Measurements from ENCODE around the gene MICALL2. TPM values are rescaled to one million over a fixed set of nuclear protein-coding genes. Genes with fewer than 3 reads are reported as not detected.

The MICALL2 gene
- total and polyA plus RNA-seq, 4 donors = 2.9 to 16.3 (median 7.6) TPM

DNA sequence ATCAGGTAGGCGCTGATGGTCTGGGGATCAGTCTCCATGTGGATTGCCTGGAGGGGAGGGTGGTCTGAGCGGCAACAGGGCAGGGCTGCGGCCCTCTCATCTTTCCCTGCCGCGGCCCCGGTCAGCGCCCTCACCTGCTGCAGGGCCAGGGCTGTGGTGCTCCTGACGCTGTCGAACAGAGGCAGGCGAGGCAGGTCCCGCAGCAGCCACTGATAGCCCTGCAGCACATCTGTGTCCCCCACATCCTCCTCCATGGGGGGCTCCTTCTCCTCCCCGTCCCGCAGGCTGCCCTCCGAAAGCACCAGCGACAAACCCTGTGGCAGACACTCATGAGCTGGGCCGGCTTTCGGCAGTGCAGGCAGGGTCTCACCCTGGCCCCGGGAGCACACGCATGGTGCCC is 25.9 kb upstream of the MICALL2 start:
- no peak for TF ChIP-seq TAF1 (conservative IDR thresholded peaks at IDR 0.05)
- TF ChIP-seq, protein P1, sequence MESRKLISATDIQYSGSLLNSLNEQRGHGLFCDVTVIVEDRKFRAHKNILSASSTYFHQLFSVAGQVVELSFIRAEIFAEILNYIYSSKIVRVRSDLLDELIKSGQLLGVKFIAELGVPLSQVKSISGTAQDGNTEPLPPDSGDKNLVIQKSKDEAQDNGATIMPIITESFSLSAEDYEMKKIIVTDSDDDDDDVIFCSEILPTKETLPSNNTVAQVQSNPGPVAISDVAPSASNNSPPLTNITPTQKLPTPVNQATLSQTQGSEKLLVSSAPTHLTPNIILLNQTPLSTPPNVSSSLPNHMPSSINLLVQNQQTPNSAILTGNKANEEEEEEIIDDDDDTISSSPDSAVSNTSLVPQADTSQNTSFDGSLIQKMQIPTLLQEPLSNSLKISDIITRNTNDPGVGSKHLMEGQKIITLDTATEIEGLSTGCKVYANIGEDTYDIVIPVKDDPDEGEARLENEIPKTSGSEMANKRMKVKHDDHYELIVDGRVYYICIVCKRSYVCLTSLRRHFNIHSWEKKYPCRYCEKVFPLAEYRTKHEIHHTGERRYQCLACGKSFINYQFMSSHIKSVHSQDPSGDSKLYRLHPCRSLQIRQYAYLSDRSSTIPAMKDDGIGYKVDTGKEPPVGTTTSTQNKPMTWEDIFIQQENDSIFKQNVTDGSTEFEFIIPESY (IDR thresholded peaks at IDR 0.05) = no peak
- TF ChIP-seq GABPA (IDR thresholded peaks at IDR 0.05 in 1 of 2, conservative IDR thresholded peaks at IDR 0.05 in 1 of 2) = no peak
- TF ChIP-seq FOXA1 (IDR thresholded peaks at IDR 0.05) = no peak
- WGBS = 97% methylated on average over 19 of the region's 19 CpGs

DNA sequence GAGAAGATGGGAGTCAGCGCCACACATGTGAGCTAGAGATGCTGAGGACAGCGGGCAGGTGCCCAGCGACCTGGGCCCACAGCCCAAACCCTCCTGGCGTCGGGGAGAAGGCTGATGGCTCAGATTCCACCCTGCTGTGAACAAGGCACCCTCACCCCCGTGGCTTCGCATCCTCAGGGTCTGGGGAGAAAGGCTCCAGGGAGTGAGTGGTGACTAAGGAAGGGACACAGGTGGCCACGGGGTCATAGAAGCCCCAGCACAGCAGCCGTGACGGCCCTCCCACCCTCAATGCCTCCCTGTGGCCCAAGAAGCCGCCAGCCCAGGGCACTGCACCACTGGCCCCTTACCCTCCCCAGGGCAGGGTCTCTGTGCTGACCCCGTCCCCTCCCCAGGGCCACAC is 25.3 kb upstream of the MICALL2 start:
- Histone ChIP-seq H3K27ac (ENCODE audit: low read depth in 1 of 2, low read length in 2 of 2) (no peak overlapping the region), H3K9ac (ENCODE audit: low read depth in 1 of 2, low read length in 2 of 2) (no peak overlapping the region), H3K4me3 (ENCODE audit: low read depth in 1 of 3, low read length in 3 of 3) (no peak overlapping the region), H3K27me3 (ENCODE audit: control insufficient read depth in 4 of 4, insufficient read depth in 4 of 4, low read length in 3 of 4) (no peaks in the 10 kb centered on the region), H3K36me3 (ENCODE audit: control insufficient read depth in 4 of 4, insufficient read depth in 3 of 4, low read depth in 1 of 4, low read length in 3 of 4) (peaks cover 15 to 82% (median 21%) of the 10 kb centered on the region in 4 donors), H3K4me1 (ENCODE audit: control insufficient read depth in 4 of 4, insufficient read depth in 4 of 4, low read length in 3 of 4) (no peaks in the 10 kb centered on the region), H3K9me3 (ENCODE audit: control insufficient read depth in 4 of 4, low read length in 3 of 4) (no peaks in the 10 kb centered on the region)
- WGBS = 90% methylated on average over 12 of the region's 12 CpGs
- DNase-seq (ENCODE audit: low spot score) = no peak
- TF ChIP-seq SP1 (IDR thresholded peaks at IDR 0.05) (no peak), NR2F2 (IDR thresholded peaks at IDR 0.05) (no peak), HNF4A (conservative IDR thresholded peaks at IDR 0.05) (no peak)
- TF ChIP-seq, protein P2, sequence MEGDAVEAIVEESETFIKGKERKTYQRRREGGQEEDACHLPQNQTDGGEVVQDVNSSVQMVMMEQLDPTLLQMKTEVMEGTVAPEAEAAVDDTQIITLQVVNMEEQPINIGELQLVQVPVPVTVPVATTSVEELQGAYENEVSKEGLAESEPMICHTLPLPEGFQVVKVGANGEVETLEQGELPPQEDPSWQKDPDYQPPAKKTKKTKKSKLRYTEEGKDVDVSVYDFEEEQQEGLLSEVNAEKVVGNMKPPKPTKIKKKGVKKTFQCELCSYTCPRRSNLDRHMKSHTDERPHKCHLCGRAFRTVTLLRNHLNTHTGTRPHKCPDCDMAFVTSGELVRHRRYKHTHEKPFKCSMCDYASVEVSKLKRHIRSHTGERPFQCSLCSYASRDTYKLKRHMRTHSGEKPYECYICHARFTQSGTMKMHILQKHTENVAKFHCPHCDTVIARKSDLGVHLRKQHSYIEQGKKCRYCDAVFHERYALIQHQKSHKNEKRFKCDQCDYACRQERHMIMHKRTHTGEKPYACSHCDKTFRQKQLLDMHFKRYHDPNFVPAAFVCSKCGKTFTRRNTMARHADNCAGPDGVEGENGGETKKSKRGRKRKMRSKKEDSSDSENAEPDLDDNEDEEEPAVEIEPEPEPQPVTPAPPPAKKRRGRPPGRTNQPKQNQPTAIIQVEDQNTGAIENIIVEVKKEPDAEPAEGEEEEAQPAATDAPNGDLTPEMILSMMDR (IDR thresholded peaks at IDR 0.05; ENCODE audit: low read depth, low read length, missing input control) = no peak

More for the DNA sequence above, 25.9 kb upstream of the MICALL2 start:
- Histone ChIP-seq H3K9me3 (ENCODE audit: control insufficient read depth in 4 of 4, low read length in 3 of 4) (no peaks in the 10 kb centered on the region), H3K27ac (ENCODE audit: low read depth in 1 of 2, low read length in 2 of 2) (no peak overlapping the region), H3K4me3 (ENCODE audit: low read depth in 1 of 3, low read length in 3 of 3) (no peak overlapping the region), H3K4me1 (ENCODE audit: control insufficient read depth in 4 of 4, insufficient read depth in 4 of 4, low read length in 3 of 4) (no peaks in the 10 kb centered on the region), H3K9ac (ENCODE audit: low read depth in 1 of 2, low read length in 2 of 2) (no peak overlapping the region), H3K36me3 (ENCODE audit: control insufficient read depth in 4 of 4, insufficient read depth in 3 of 4, low read depth in 1 of 4, low read length in 3 of 4) (peaks cover 15 to 82% (median 23%) of the 10 kb centered on the region in 4 donors), H3K27me3 (ENCODE audit: control insufficient read depth in 4 of 4, insufficient read depth in 4 of 4, low read length in 3 of 4) (no peaks in the 10 kb centered on the region)
- no peak for DNase-seq (ENCODE audit: low spot score)

DNA sequence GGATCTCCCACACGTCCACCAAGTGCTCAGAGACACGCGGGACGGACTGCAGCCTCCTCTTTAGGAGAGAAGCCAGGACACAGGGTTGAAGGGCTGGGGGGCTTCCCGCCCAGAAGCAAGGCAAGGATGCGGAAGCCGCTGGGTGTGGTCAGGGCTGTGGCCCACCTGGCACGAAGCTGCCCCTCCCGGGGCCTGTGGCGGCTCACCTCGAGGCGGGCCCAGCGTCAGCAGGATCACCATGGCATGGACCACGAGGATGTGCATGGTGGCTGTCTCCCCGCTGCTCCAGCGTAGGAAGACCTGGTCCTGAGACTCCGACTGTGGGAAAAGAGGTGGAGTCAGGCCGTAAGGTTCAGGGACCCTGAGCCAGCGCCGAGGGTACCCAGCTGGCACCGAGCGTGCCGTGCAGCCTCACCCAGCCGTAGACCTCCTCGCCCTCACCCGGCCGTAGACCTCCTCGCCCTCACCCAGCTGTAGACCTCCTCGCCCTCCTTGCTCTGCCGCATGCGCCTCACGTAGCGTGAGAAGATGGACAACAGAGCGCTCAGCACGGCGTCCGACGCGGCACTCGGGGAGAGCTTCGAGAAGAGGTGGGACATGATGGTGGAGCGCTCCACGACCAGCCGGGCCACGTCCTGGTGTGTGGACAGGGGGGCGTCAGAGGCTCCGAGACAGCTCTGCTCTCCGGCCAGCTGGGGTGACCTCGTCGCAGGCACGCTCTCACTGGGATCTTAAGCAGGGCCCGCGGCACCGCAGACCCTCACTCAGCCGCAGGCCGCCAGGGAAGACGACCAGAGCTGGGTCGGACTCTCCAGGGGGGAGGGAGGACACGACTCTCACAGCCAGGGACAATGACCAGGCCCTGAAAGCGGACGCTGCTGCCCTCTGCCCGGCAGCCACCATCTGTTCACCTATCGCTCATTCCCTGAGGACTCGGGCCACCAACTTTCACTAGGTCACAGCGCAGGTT is 24.6 kb upstream of the MICALL2 start:
- Histone ChIP-seq H3K9me3 (ENCODE audit: control insufficient read depth in 4 of 4, low read length in 3 of 4) (no peaks in the 10 kb centered on the region), H3K4me3 (ENCODE audit: low read depth in 1 of 3, low read length in 3 of 3) (no peak overlapping the region), H3K9ac (ENCODE audit: low read depth in 1 of 2, low read length in 2 of 2) (no peak overlapping the region), H3K27ac (ENCODE audit: low read depth in 1 of 2, low read length in 2 of 2) (no peak overlapping the region), H3K4me1 (ENCODE audit: control insufficient read depth in 4 of 4, insufficient read depth in 4 of 4, low read length in 3 of 4) (no peaks in the 10 kb centered on the region), H3K27me3 (ENCODE audit: control insufficient read depth in 4 of 4, insufficient read depth in 4 of 4, low read length in 3 of 4) (no peaks in the 10 kb centered on the region), H3K36me3 (ENCODE audit: control insufficient read depth in 4 of 4, insufficient read depth in 3 of 4, low read depth in 1 of 4, low read length in 3 of 4) (peaks cover 13 to 81% (median 21%) of the 10 kb centered on the region in 4 donors)
- no peak for DNase-seq (ENCODE audit: low spot score)
- 96% methylated on average over 65 of the region's 65 CpGs for WGBS
- no peak for TF ChIP-seq JUND (IDR thresholded peaks at IDR 0.05)
- no peak for TF ChIP-seq HNF4A (conservative IDR thresholded peaks at IDR 0.05)
- TF ChIP-seq, protein P3, sequence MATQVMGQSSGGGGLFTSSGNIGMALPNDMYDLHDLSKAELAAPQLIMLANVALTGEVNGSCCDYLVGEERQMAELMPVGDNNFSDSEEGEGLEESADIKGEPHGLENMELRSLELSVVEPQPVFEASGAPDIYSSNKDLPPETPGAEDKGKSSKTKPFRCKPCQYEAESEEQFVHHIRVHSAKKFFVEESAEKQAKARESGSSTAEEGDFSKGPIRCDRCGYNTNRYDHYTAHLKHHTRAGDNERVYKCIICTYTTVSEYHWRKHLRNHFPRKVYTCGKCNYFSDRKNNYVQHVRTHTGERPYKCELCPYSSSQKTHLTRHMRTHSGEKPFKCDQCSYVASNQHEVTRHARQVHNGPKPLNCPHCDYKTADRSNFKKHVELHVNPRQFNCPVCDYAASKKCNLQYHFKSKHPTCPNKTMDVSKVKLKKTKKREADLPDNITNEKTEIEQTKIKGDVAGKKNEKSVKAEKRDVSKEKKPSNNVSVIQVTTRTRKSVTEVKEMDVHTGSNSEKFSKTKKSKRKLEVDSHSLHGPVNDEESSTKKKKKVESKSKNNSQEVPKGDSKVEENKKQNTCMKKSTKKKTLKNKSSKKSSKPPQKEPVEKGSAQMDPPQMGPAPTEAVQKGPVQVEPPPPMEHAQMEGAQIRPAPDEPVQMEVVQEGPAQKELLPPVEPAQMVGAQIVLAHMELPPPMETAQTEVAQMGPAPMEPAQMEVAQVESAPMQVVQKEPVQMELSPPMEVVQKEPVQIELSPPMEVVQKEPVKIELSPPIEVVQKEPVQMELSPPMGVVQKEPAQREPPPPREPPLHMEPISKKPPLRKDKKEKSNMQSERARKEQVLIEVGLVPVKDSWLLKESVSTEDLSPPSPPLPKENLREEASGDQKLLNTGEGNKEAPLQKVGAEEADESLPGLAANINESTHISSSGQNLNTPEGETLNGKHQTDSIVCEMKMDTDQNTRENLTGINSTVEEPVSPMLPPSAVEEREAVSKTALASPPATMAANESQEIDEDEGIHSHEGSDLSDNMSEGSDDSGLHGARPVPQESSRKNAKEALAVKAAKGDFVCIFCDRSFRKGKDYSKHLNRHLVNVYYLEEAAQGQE (IDR thresholded peaks at IDR 0.05) = no peak
- TF ChIP-seq, protein P4, sequence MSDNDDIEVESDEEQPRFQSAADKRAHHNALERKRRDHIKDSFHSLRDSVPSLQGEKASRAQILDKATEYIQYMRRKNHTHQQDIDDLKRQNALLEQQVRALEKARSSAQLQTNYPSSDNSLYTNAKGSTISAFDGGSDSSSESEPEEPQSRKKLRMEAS (IDR thresholded peaks at IDR 0.05) = no peak
- no peak for TF ChIP-seq GABPA (IDR thresholded peaks at IDR 0.05 in 1 of 2, conservative IDR thresholded peaks at IDR 0.05 in 1 of 2)
- no peak for TF ChIP-seq RXRA (IDR thresholded peaks at IDR 0.05)
- TF ChIP-seq SP1 (IDR thresholded peaks at IDR 0.05) = no peak
- TF ChIP-seq YY1 (IDR thresholded peaks at IDR 0.05) = no peak
- no peak for TF ChIP-seq EGR1 (IDR thresholded peaks at IDR 0.05; ENCODE audit: low read depth in 2 of 2)
- TF ChIP-seq RAD21 (IDR thresholded peaks at IDR 0.05) = no peak

All from liver (tissue), 9 donors.